ENCODE results near the gene ITPRIP. TPM values are rescaled to one million over a fixed set of nuclear protein-coding genes. Genes with fewer than 3 reads are reported as not detected.

ITPRIP gene
- total RNA-seq, 2 experiments from 2014 or later, result 15.6 to 16.6 TPM

DNA sequence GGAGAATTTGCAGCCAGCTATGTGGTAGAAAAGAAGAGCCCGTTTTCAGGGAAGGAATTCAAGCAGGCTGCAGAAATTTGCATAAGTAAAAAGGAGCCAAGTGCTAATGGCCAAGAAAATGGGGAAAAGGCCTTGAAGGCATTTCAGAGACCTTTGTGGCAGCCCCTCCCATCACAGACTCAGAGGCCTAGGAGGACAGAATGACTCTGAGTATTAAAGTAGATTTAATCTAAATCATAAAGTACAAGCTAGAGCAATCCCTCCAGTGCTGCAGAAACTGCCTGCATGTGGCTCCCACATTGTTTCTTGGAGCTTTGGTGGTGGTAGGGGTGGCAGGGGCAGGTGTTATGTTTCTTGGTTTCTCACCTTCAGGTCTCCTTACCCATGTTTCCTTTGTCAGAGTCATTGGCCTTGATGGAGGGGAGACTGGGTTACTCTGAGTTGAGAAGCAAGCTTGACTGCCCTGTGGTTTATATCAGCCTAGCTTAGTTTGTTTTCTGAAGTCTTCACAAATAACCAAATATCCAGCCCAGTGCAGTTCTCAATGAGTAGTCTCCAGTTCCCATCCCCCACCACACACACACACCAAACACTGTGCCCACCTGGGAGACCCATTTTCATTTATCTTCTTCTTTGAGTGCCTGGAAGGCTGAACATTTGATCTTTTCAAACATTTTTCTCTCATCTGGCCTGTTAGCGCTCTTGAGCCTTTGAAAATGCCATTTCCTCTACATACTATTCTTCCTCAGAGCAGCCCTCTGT lies 34.5 kb downstream of the ITPRIP start:
- CTCF ChIA-PET, result interaction anchor here (0.6 to 13.2 kb wide), 10 partner anchors 8 to 291 kb away, joined by 3 to 186 read pairs (median 22); partner anchors contain the start of genes CFAP58 and ITPRIP
- peaks cover 36% of the 10 kb centered on the region for H3K4me1 Mint-ChIP-seq (ENCODE audit: low read depth)
- no peaks in the 10 kb centered on the region for H3K36me3 Mint-ChIP-seq
- no peak for DNase-seq
- peaks cover 5% of the 10 kb centered on the region for H3K27me3 Mint-ChIP-seq
- no peak overlapping the region for H3K4me3 Mint-ChIP-seq
- peaks cover 3% of the 10 kb centered on the region for H3K9me3 Mint-ChIP-seq
- POLR2A ChIA-PET, result no interaction called here
- no peak overlapping the region for H3K27ac Mint-ChIP-seq
- intact Hi-C loops (cut with micrococcal nuclease), result loop anchor here (2.0 kb wide), 1 partner anchor 13 kb away; no protein-coding TSS in a partner anchor

DNA sequence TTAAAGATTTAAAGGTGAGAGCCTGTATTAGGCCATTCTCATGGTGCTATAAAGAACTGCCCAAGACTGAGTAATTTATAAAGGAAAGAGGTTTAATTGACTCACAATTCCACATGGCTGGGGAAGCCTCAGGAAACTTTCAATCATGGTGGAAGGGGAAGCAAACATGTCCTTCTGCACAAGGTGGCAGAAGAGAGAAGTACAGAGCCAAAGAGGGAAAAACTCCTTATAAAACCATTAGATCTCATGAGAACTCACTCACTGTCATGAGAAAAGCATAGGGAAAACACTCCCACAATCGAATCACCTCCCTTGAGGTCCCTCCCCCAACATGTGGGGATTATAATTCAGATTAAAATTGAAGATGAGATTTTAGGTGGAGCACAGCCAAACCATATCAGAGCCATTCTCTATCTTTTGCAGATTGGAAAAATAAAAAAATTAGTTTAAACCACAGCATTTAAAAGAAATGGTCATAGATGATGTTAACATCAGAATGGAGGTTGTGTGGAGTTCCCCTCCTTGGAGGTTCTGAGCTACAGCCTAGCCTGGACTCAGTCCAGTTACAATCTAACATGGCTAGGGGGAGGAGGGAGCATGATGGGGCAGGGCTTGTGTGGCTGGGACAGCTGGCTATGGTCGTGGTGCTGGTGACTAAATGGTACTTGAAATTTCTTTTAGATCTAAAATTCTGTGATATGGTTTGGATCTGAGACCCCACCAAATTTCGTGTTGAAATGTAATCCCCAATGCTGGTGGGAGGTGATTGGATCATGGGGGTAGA lies 36.2 kb downstream of the ITPRIP start:
- no peaks in the 10 kb centered on the region for H3K36me3 Mint-ChIP-seq
- H3K4me1 Mint-ChIP-seq (ENCODE audit: low read depth), result peaks cover 19% of the 10 kb centered on the region
- no peak overlapping the region for H3K27ac Mint-ChIP-seq
- intact Hi-C loops (cut with micrococcal nuclease), result no loop called here
- ChIA-PET POLR2A (no interaction called here), CTCF (interaction anchor here (7.0 to 13.2 kb wide), 3 partner anchors 10 to 47 kb away, joined by 82 to 186 read pairs (median 186); partner anchors contain the start of gene ITPRIP)
- no peak for DNase-seq
- H3K9me3 Mint-ChIP-seq, result peaks cover 3% of the 10 kb centered on the region
- H3K4me3 Mint-ChIP-seq, result no peak overlapping the region
- peaks cover 5% of the 10 kb centered on the region for H3K27me3 Mint-ChIP-seq

DNA sequence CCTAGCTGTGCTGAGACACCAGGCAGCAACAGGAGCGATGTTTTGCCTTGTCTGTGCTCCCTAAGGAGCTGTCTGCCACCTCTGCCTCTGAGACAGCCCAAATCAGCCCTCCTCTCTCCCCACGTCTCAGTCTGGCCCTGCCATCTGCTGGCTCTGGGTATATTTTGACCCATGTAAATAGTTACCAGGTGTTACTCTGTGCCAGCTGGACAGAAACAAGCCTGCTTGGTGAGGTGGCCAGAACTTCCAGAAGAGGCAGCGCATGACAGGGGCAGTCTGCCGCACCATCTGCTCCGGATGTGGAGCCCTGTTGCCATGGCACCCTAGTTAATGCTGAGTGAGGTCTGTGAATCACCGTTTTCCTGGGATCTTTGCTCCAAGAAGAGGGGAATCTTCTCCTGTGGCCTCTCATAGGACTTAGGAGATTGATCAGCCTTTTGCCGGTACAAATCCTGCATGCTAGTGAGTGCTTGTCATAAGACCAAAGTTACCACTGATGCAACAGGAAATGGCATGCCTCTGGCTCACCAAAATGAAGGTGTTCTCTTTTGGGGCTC lies 37.5 kb downstream of the ITPRIP start:
- H3K4me1 Mint-ChIP-seq (ENCODE audit: low read depth), result peaks cover 12% of the 10 kb centered on the region
- no peaks in the 10 kb centered on the region for H3K36me3 Mint-ChIP-seq
- intact Hi-C loops (cut with micrococcal nuclease), result no loop called here
- peaks cover 2% of the 10 kb centered on the region for H3K27me3 Mint-ChIP-seq
- ChIA-PET CTCF (interaction anchor here (1.4 to 3.3 kb wide), 4 partner anchors 10 to 53 kb away, joined by 5 to 20 read pairs (median 12); partner anchors contain the start of gene CFAP58), POLR2A (no interaction called here)
- H3K27ac Mint-ChIP-seq, result peak overlapping the region; percentile 43
- no peak overlapping the region for H3K4me3 Mint-ChIP-seq
- H3K9me3 Mint-ChIP-seq, result peaks cover 3% of the 10 kb centered on the region
- peak; percentile 43 for DNase-seq

DNA sequence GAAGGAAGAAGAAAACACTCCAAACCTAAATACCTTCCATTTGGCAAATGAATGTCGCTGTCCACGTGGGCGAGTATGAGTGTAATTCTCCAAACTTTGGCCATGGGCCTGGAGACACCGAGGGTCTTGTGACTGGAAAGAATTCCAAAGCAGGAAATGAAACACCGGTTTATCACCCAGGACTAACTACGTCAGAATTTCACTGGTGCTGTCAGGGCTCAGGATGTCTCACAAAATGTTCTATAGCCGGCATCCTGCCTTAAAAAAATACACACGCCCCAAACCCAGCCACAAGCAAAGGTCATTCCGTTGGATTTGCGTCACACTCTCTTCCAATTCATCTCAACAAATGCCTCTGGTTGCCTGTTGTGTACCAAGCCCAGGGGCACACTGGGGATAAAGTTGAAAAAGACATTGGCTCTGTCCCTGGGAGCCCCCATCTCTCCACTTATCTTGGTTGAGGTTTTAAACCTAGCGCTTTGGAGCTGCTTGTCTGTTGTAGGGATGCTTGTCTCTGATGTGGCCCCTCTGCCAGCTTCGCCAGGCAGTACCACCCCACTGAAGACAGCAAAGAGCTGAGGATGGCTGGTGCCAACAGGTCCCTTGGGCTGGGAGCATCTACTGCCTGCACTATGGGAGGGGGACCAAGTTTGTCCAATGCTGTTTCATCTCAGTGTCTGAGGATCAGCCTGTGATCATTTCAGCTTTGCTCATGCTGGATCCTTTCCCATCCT lies 38.1 kb downstream of the ITPRIP start:
- peaks cover 3% of the 10 kb centered on the region for H3K9me3 Mint-ChIP-seq
- peaks cover 2% of the 10 kb centered on the region for H3K27me3 Mint-ChIP-seq
- ChIA-PET POLR2A (no interaction called here), CTCF (interaction anchor here (0.8 to 3.3 kb wide), 7 partner anchors 9 to 548 kb away, joined by 3 to 20 read pairs (median 6); partner anchors contain the start of genes CFAP58 and ITPRIP)
- H3K27ac Mint-ChIP-seq, result no peak overlapping the region
- intact Hi-C loops (cut with micrococcal nuclease), result no loop called here
- no peak overlapping the region for H3K4me3 Mint-ChIP-seq
- H3K4me1 Mint-ChIP-seq (ENCODE audit: low read depth), result peaks cover 9% of the 10 kb centered on the region
- H3K36me3 Mint-ChIP-seq, result no peaks in the 10 kb centered on the region
- DNase-seq, result no peak

DNA sequence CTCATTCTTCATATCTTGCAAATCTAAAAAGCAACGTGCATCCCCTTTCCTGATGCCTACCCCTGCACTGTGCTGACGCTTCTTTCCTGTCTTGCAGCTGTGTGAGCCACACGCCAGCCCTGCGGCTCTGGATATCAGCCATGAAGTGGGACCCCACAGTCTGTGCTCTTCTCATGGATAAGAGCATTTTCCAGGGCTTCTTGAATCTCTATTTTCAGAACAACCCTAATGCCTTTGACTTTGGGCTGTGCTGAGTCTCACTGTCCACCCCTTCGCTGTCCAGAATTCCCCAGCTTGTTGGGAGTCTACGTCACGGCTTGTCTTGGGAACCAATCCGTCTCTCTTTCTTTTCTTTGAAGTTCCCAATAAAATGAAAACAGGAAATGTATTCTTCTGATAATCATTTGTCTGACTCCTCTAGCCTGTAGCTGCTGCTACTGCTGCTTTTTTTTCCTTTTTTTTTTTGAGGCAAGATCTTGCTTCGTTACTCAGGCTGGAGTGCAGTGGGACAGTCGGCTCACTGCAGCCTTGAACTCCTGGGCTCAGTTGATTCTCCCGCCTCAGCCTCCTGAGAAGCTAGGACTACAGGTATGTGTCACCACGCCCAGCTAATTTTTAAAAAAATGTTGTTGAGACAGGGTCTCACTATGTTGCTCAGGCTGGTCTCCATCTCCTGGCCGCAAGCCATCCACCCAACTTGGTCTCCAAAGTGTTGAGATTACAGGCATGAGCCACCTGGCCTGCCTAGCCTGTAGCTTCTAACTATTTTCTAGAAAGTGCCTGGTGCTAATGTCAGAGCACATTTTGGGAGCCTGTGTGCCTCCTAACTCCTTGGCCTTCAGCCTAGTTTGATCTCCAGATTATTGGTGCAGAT lies 39.0 kb downstream of the ITPRIP start:
- ChIA-PET CTCF (interaction anchor here (0.8 to 3.3 kb wide), 7 partner anchors 8 to 547 kb away, joined by 3 to 20 read pairs (median 6); partner anchors contain the start of genes CFAP58 and ITPRIP), POLR2A (no interaction called here)
- no peak for DNase-seq
- H3K4me3 Mint-ChIP-seq, result no peak overlapping the region
- H3K36me3 Mint-ChIP-seq, result no peaks in the 10 kb centered on the region
- no peak overlapping the region for H3K27ac Mint-ChIP-seq
- peaks cover 2% of the 10 kb centered on the region for H3K27me3 Mint-ChIP-seq
- intact Hi-C loops (cut with micrococcal nuclease), result no loop called here
- peaks cover 3% of the 10 kb centered on the region for H3K9me3 Mint-ChIP-seq
- peaks cover 9% of the 10 kb centered on the region for H3K4me1 Mint-ChIP-seq (ENCODE audit: low read depth)

DNA sequence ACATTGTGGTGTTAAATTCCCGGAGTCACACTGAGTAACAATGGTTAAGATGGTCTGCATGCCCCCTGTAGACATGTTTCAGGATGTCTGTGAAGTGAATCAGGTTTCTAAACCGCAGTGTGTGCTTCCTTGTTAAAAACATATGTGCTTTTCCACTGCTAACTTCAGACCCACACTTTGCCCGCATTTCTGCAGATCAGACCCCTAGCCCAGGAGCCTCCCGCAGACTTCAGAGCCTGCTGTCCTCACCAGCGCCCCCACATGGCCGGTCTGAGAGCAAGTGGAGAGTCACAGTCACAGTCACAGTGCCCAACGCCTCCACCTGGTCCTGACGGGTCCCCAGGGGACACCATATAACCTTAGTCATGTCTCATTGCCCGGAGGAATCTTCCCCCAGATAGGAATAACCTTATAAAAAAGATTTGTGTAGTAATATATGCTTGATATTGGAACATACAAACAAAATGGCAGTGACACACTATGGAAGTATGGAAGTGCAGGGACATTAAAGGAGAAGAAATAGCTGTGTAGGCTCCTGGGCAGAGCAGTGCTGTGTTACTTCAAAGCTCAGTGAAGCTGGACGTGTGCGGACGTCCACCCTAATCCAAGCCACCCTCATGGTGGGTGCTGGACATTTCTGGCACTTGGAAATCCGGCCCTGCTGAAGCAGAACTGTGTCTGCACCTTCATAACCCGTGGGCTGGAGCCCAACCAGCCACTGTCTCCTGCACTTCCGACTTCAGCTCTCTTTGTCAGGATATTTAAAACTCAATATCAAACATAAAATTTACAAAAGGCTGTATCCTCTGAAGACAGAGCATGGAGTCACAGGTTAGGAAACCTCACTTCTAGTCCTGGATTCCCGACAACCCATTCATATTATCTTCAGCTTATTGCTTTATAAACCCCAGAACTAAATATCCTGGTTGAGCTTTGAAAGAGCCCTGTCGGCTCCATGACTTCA lies 40.3 kb downstream of the ITPRIP start:
- CTCF ChIA-PET, result interaction anchor here (1.2 to 10.3 kb wide), 6 partner anchors 7 to 53 kb away, joined by 3 to 240 read pairs (median 20); partner anchors contain the start of gene CFAP58
- H3K36me3 Mint-ChIP-seq, result no peaks in the 10 kb centered on the region
- intact Hi-C loops (cut with micrococcal nuclease), result no loop called here

DNA sequence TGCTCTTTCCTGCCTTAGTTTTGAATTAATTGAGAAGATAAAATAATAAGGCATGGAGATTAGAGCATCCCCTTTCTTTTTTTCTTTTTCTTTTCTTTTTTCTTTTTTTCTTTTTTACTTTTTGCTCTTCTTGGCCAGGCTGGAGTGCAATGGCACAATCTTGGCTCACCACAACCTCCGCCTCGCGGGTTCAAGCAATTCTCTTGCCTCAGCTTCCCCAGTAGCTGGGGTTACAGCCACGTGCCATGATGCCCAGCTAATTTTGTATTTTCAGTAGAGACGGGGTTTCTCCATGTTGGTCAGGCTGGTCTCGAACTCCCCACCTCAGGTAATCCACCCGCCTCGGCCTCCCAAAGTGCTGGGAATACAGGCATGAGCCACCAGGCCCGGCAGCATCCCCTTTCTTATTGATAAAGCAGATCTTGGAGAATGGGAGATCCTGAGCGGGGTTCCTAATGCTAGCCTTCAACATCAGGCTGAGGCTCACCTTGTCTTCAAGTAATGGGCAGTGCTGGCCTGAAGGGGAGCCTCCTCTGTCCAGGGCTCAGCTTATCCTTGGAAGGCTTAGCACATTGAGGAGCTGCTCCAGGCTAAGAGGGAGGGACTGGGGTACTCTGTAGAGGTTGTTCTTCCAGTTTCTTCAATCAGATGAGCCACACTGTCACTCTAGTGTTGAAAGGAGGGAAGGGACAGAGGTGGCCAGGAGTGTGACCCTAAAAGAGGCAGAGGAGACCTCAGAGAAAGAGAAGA lies 41.4 kb downstream of the ITPRIP start:
- H3K27ac Mint-ChIP-seq, result no peak overlapping the region
- H3K4me1 Mint-ChIP-seq (ENCODE audit: low read depth), result peaks cover 16% of the 10 kb centered on the region
- no peak overlapping the region for H3K4me3 Mint-ChIP-seq
- ChIA-PET POLR2A (interaction anchor here (1.1 kb wide), 1 partner anchor 28 kb away, joined by 3 read pairs; the partner anchor contains the start of gene GSTO2), CTCF (interaction anchor here (8.8 to 13.0 kb wide), 3 partner anchors 11 to 54 kb away, joined by 186 to 240 read pairs (median 193); partner anchors contain the start of gene CFAP58)
- DNase-seq, result no peak
- no peaks in the 10 kb centered on the region for H3K36me3 Mint-ChIP-seq
- peaks cover under 1% of the 10 kb centered on the region for H3K9me3 Mint-ChIP-seq
- intact Hi-C loops (cut with micrococcal nuclease), result no loop called here
- peaks cover 2% of the 10 kb centered on the region for H3K27me3 Mint-ChIP-seq

More for the DNA sequence above, 40.3 kb downstream of the ITPRIP start:
- Mint-ChIP-seq H3K4me3 (no peak overlapping the region), H3K27me3 (peaks cover 2% of the 10 kb centered on the region), H3K4me1 (ENCODE audit: low read depth) (peaks cover 11% of the 10 kb centered on the region), H3K27ac (no peak overlapping the region), H3K9me3 (peaks cover 3% of the 10 kb centered on the region)
- DNase-seq, result peak; percentile 61
- POLR2A ChIA-PET, result interaction anchor here (0.6 kb wide), 1 partner anchor 58 kb away, joined by 5 read pairs; no protein-coding TSS in a partner anchor

DNA sequence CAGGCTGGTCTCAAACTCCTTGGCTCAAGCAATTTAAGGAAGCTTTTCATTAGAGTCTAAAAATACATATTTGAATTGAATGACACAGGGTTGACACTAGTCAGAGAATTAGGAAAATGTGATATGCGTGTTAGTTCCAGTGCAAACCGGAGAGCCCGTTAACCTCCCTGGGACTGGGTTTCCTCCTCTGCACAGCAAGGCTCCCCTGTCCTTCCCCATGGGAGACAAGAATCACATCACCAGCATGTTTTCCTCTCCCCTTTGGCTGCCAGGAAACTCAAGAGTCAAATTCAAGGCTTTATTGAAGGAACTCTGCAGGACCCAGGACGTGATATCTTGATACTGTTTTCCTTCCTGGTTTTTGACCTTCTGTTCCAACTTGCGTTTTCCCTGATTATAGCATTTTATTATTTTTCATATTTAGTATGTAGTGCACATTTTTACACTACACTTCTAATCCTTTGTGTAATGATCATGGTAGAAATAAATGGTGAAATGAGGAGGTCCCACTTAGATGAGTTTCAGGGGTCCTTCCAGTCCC lies 44.4 kb downstream of the ITPRIP start:
- Mint-ChIP-seq H3K27ac (no peak overlapping the region), H3K4me3 (no peak overlapping the region), H3K36me3 (no peaks in the 10 kb centered on the region), H3K9me3 (no peaks in the 10 kb centered on the region), H3K27me3 (peaks cover 19% of the 10 kb centered on the region), H3K4me1 (ENCODE audit: low read depth) (peaks cover 12% of the 10 kb centered on the region)
- intact Hi-C loops (cut with micrococcal nuclease), result loop anchor here (5.0 kb wide), 2 partner anchors 43 to 328 kb away; partner anchors contain the start of gene ITPRIP
- CTCF ChIA-PET, result interaction anchor here (4.9 to 13.0 kb wide), 4 partner anchors 14 to 57 kb away, joined by 45 to 240 read pairs (median 190); partner anchors contain the start of genes CFAP58 and ITPRIP
- no peak for DNase-seq
- POLR2A ChIA-PET, result interaction anchor here (0.9 to 1.2 kb wide), 2 partner anchors 25 to 44 kb away, joined by 3 read pairs; partner anchors contain the start of genes GSTO2 and ITPRIP

DNA sequence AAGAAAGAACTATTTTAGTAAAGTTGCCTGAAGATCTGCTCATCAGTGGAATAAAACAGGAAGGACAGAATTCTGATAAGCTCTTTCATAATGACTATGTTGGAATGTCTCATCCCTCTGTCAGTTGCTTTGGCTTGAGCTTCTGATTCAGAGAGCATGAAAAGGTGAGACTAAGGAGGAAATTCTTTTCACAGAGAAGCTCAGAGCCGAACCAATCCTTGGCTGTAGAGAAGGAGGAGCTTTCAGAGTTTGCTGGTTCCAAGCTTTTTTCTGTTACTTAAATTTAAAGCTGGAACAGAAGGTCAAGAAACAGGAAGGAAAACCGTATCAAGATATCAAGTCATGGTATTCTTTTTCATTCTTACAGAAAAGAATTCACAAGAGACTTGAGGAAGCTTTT lies 45.3 kb downstream of the ITPRIP start:
- no peak for DNase-seq
- Mint-ChIP-seq H3K9me3 (no peaks in the 10 kb centered on the region), H3K36me3 (no peaks in the 10 kb centered on the region), H3K4me1 (ENCODE audit: low read depth) (peaks cover 12% of the 10 kb centered on the region), H3K27ac (no peak overlapping the region), H3K27me3 (peaks cover 21% of the 10 kb centered on the region), H3K4me3 (no peak overlapping the region)
- intact Hi-C loops (cut with micrococcal nuclease), result loop anchor here (5.0 kb wide), 2 partner anchors 44 to 329 kb away; partner anchors contain the start of gene ITPRIP
- ChIA-PET POLR2A (interaction anchor here (0.9 to 1.6 kb wide), 3 partner anchors 24 to 58 kb away, joined by 3 to 7 read pairs (median 3); partner anchors contain the start of genes GSTO2 and ITPRIP), CTCF (interaction anchor here (0.8 to 13.0 kb wide), 10 partner anchors 10 to 170 kb away, joined by 3 to 240 read pairs (median 8); partner anchors contain the start of genes CFAP58 and ITPRIP)
